ENCODE data around the gene INTS13. TPM values are rescaled to one million over a fixed set of nuclear protein-coding genes. Genes with fewer than 3 reads are reported as not detected.

INTS13 gene
- total and polyA plus RNA-seq, 2 donors (not counting 1 experiment from before 2014, with no cell fraction given) = 29.2 to 33.0 TPM

- Histone ChIP-seq H3K4me1 (ENCODE audit: control insufficient read depth, extremely low read depth, insufficient read depth, low read length) (no peaks in the 10 kb centered on the region), H4K20me1 (ENCODE audit: control insufficient read depth, extremely low read depth, insufficient read depth, low read length) (no peaks in the 10 kb centered on the region), H3K36me3 (ENCODE audit: control insufficient read depth, insufficient read depth, low read length) (no peaks in the 10 kb centered on the region), H3K27me3 (ENCODE audit: control insufficient read depth, insufficient read depth, low read length) (no peaks in the 10 kb centered on the region), H3K9ac (ENCODE audit: insufficient read depth, low read length) (no peak overlapping the region), H3K27ac (ENCODE audit: insufficient read depth, low read length) (no peak overlapping the region), H3K9me3 (ENCODE audit: control insufficient read depth, insufficient read depth, low read depth, low read length) (no peaks in the 10 kb centered on the region), H3K79me2 (ENCODE audit: control insufficient read depth, insufficient read depth, low read length) (no peaks in the 10 kb centered on the region), H2AFZ (ENCODE audit: low read length) (no peak overlapping the region), H3K4me3 (replicated peaks in 1 of 4; ENCODE audit: control extremely low read depth in 1 of 4, insufficient read depth in 1 of 4, low read depth in 3 of 4, low read length in 4 of 4) (no peak overlapping the region), H3K4me2 (ENCODE audit: extremely low read depth, insufficient read depth, low read length) (no peak overlapping the region)
- no peak for DNase-seq (ENCODE audit: low read depth in 2 of 2)
- TF ChIP-seq CTCF (conservative IDR thresholded peaks at IDR 0.05 in 1 of 2, IDR thresholded peaks at IDR 0.05 in 1 of 2; ENCODE audit: low read depth in 1 of 2, low read length in 2 of 2) (no peak), EZH2 (IDR thresholded peaks at IDR 0.05; ENCODE audit: low read length, missing control alignments) (no peak)
These were observed 32.4 kb upstream of the INTS13 start for GRCh38 chr12:26970136-26970535.

- no peaks in the 10 kb centered on the region for H3K27me3 ChIP-seq (ENCODE audit: control insufficient read depth, insufficient read depth, low read length)
- no peak for DNase-seq (ENCODE audit: low read depth in 2 of 2)
- H3K27ac ChIP-seq (ENCODE audit: insufficient read depth, low read length) = no peak overlapping the region
- H3K36me3 ChIP-seq (ENCODE audit: control insufficient read depth, insufficient read depth, low read length) = no peaks in the 10 kb centered on the region
- no peaks in the 10 kb centered on the region for H3K4me1 ChIP-seq (ENCODE audit: control insufficient read depth, extremely low read depth, insufficient read depth, low read length)
- no peak for TF ChIP-seq CTCF (conservative IDR thresholded peaks at IDR 0.05 in 1 of 2, IDR thresholded peaks at IDR 0.05 in 1 of 2; ENCODE audit: low read depth in 1 of 2, low read length in 2 of 2)
- no peak overlapping the region for H3K9ac ChIP-seq (ENCODE audit: insufficient read depth, low read length)
- no peak overlapping the region for H3K4me2 ChIP-seq (ENCODE audit: extremely low read depth, insufficient read depth, low read length)
- no peaks in the 10 kb centered on the region for H4K20me1 ChIP-seq (ENCODE audit: control insufficient read depth, extremely low read depth, insufficient read depth, low read length)
- H3K79me2 ChIP-seq (ENCODE audit: control insufficient read depth, insufficient read depth, low read length) = no peaks in the 10 kb centered on the region
- no peak overlapping the region for H2AFZ ChIP-seq (ENCODE audit: low read length)
- H3K9me3 ChIP-seq (ENCODE audit: control insufficient read depth, insufficient read depth, low read depth, low read length) = no peaks in the 10 kb centered on the region
- H3K4me3 ChIP-seq (replicated peaks in 1 of 4; ENCODE audit: control extremely low read depth in 1 of 4, insufficient read depth in 1 of 4, low read depth in 3 of 4, low read length in 4 of 4) = no peak overlapping the region
These were observed 29.1 kb upstream of the INTS13 start for GRCh38 chr12:26966842-26967241.

- Histone ChIP-seq H3K4me3 (replicated peaks in 1 of 4; ENCODE audit: control extremely low read depth in 1 of 4, insufficient read depth in 1 of 4, low read depth in 3 of 4, low read length in 4 of 4) (no peak overlapping the region), H3K9ac (ENCODE audit: insufficient read depth, low read length) (no peak overlapping the region), H3K36me3 (ENCODE audit: control insufficient read depth, insufficient read depth, low read length) (peaks cover 2% of the 10 kb centered on the region), H4K20me1 (ENCODE audit: control insufficient read depth, extremely low read depth, insufficient read depth, low read length) (no peaks in the 10 kb centered on the region), H3K9me3 (ENCODE audit: control insufficient read depth, insufficient read depth, low read depth, low read length) (no peaks in the 10 kb centered on the region), H2AFZ (ENCODE audit: low read length) (no peak overlapping the region), H3K4me2 (ENCODE audit: extremely low read depth, insufficient read depth, low read length) (no peak overlapping the region), H3K27ac (ENCODE audit: insufficient read depth, low read length) (no peak overlapping the region), H3K27me3 (ENCODE audit: control insufficient read depth, insufficient read depth, low read length) (no peaks in the 10 kb centered on the region), H3K4me1 (ENCODE audit: control insufficient read depth, extremely low read depth, insufficient read depth, low read length) (no peaks in the 10 kb centered on the region), H3K79me2 (ENCODE audit: control insufficient read depth, insufficient read depth, low read length) (no peaks in the 10 kb centered on the region)
- no peak for TF ChIP-seq EZH2 (IDR thresholded peaks at IDR 0.05; ENCODE audit: low read length, missing control alignments)
- no peak for TF ChIP-seq CTCF (conservative IDR thresholded peaks at IDR 0.05 in 1 of 2, IDR thresholded peaks at IDR 0.05 in 1 of 2; ENCODE audit: low read depth in 1 of 2, low read length in 2 of 2)
- peak in 1 of 2 donors; percentile 71 for DNase-seq (ENCODE audit: low read depth in 2 of 2)
These were observed 25.6 kb upstream of the INTS13 start for GRCh38 chr12:26963413-26963812.
